Measurements from ENCODE around the gene IRAG1. TPM values are rescaled to one million over a fixed set of nuclear protein-coding genes. Genes with fewer than 3 reads are reported as not detected.

IRAG1 gene
- 5.1 TPM for total RNA-seq
- long read RNA-seq, partial matches to known transcripts: 7 of 9 reads
- long read RNA-seq, other reads (novel, unspliced or antisense): 2 of 9 reads

DNA sequence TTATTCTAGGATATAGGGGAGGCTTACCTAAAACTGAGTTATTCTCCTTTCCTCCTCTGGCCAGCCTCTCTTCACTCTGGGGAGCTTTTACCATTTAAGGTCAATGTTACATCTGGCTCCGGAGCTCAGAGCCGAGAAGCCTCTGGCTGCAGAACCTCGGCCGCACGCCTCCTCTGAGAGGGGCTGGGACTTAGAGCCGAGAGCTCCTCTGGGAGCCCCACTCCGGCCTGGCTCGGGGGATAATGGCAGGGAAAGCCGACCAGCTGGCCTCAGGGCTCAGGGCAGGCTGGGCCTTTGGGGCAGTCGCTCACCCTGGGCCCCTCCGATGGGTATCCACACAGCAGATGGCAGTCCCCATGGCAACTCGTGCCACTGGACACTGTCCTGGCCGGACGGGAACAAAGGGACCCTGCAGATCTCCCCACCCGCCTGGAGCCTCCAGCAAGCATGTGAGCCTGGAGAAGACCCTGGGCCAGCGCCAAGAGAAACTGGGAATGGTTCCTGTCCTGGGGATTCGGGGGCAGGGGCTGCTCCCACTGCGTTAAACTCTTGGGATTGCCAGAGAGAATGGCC is at the start of gene IRAG1:
IRAG1 (minus strand) TSS at position 247 of the 573 bp plus-strand sequence; CDS start at position 94, 153 bp downstream.
- peaks cover 18% of the 10 kb centered on the region for H3K4me1 ChIP-seq
- peak; percentile 70 for DNase-seq
- intact Hi-C loops (cut with micrococcal nuclease): no loop called here
- H3K9me3 ChIP-seq (replicated peaks): no peaks in the 10 kb centered on the region
- H3K4me3 ChIP-seq: peak within 1 kb of the TSS; percentile 58
- TF ChIP-seq, protein P1, sequence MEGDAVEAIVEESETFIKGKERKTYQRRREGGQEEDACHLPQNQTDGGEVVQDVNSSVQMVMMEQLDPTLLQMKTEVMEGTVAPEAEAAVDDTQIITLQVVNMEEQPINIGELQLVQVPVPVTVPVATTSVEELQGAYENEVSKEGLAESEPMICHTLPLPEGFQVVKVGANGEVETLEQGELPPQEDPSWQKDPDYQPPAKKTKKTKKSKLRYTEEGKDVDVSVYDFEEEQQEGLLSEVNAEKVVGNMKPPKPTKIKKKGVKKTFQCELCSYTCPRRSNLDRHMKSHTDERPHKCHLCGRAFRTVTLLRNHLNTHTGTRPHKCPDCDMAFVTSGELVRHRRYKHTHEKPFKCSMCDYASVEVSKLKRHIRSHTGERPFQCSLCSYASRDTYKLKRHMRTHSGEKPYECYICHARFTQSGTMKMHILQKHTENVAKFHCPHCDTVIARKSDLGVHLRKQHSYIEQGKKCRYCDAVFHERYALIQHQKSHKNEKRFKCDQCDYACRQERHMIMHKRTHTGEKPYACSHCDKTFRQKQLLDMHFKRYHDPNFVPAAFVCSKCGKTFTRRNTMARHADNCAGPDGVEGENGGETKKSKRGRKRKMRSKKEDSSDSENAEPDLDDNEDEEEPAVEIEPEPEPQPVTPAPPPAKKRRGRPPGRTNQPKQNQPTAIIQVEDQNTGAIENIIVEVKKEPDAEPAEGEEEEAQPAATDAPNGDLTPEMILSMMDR (IDR thresholded peaks at IDR 0.05; ENCODE audit: borderline replicate concordance): no peak
- peak within 1 kb of the TSS; percentile 76 for H3K27ac ChIP-seq (replicated peaks)
- H3K36me3 ChIP-seq: no peaks in the 10 kb centered on the region
- H3K27me3 ChIP-seq (ENCODE audit: low read depth): peaks cover 9% of the 10 kb centered on the region

- DNase-seq: no peak
- Histone ChIP-seq H3K4me3 (no peak overlapping the region), H3K27me3 (ENCODE audit: low read depth) (no peaks in the 10 kb centered on the region), H3K27ac (replicated peaks) (no peak overlapping the region), H3K36me3 (no peaks in the 10 kb centered on the region), H3K9me3 (replicated peaks) (no peaks in the 10 kb centered on the region), H3K4me1 (no peaks in the 10 kb centered on the region)
- intact Hi-C loops (cut with micrococcal nuclease): no loop called here
- TF ChIP-seq, protein P1 (IDR thresholded peaks at IDR 0.05; ENCODE audit: borderline replicate concordance): no peak
Observed at GRCh38 chr11:10742460-10743208, 49.1 kb upstream of the IRAG1 start.

GRCh38 chr11:10735481-10736475 is 42.2 kb upstream of the IRAG1 start:
- H3K27ac ChIP-seq (replicated peaks): peak overlapping the region; percentile 75
- peak overlapping the region; percentile 38 for H3K4me3 ChIP-seq
- TF ChIP-seq, protein P1 (IDR thresholded peaks at IDR 0.05; ENCODE audit: borderline replicate concordance): peak; percentile 99
- peaks cover 5% of the 10 kb centered on the region for H3K27me3 ChIP-seq (ENCODE audit: low read depth)
- intact Hi-C loops (cut with micrococcal nuclease): loop anchor here (5.0 kb wide), 1 partner anchor 328 kb away; no protein-coding TSS in a partner anchor
- peaks cover 8% of the 10 kb centered on the region for H3K4me1 ChIP-seq
- peaks cover 4% of the 10 kb centered on the region for H3K9me3 ChIP-seq (replicated peaks)
- no peaks in the 10 kb centered on the region for H3K36me3 ChIP-seq
- DNase-seq: peak; percentile 94

DNA sequence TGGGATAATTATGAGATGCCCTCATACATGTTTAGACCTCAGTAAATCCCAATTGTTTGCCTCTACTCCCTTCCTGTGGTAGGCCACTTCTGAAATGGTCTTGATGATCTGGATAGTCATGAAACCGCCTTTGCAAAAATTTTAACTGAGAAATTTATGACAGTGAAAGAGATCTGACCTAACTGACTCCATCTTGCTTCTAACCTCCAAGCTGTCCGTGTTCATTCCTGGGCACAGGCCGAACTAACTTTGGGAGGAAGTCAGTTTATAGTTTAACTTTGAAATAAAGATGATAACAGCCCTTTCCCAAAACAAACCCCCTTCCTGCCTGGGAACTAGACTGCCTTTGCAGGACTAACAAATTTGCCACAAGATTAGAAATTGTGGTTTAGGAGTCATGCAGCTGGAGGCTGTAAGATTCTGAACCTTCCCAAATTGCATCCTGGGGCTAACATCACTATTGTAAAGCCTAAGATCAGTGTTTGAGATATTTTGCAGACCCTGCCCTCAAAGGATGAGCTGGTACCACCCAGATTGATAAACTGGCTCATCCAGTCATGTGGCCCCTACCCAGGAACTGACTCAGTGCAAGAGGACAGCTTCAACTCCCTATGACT is 37.6 kb upstream of the IRAG1 start:
- intact Hi-C loops (cut with micrococcal nuclease): no loop called here

More for the DNA sequence above, 37.6 kb upstream of the IRAG1 start:
- DNase-seq: no peak
- H3K36me3 ChIP-seq: no peaks in the 10 kb centered on the region
- TF ChIP-seq, protein P1 (IDR thresholded peaks at IDR 0.05; ENCODE audit: borderline replicate concordance): no peak
- H3K4me1 ChIP-seq: peaks cover 8% of the 10 kb centered on the region
- H3K9me3 ChIP-seq (replicated peaks): peaks cover 4% of the 10 kb centered on the region
- peaks cover 7% of the 10 kb centered on the region for H3K27me3 ChIP-seq (ENCODE audit: low read depth)
- no peak overlapping the region for H3K27ac ChIP-seq (replicated peaks)
- no peak overlapping the region for H3K4me3 ChIP-seq
